Measurements from ENCODE around the gene HEMK1. TPM values are rescaled to one million over a fixed set of nuclear protein-coding genes. Genes with fewer than 3 reads are reported as not detected.

HEMK1 gene
- total and polyA plus RNA-seq, 9 donors, result 6.8 to 35.3 (median 23.8) TPM

- no peak for DNase-seq
- Histone ChIP-seq H3K4me3 (no peak overlapping the region), H3K27me3 (no peaks in the 10 kb centered on the region), H3K27ac (no peak overlapping the region), H3K36me3 (no peaks in the 10 kb centered on the region), H3K9me3 (no peaks in the 10 kb centered on the region), H3K4me1 (ENCODE audit: insufficient read depth) (peaks cover 13% of the 10 kb centered on the region)
- TF ChIP-seq EP300 (IDR thresholded peaks at IDR 0.05) (no peak), CTCF (IDR thresholded peaks at IDR 0.05) (no peak), POLR2A (IDR thresholded peaks at IDR 0.05) (no peak)
- 74 to 85% (median 79%) methylated on average over 5 of the region's 5 CpGs for WGBS, 3 donors
- intact Hi-C loops (cut with DNase I), result no loop called here
These were observed 1.4 kb downstream of the HEMK1 start for GRCh38 chr3:50570508-50571279.

GRCh38 chr3:50571486-50571885, 2.2 kb downstream of the HEMK1 start:
- H3K36me3 ChIP-seq, result no peaks in the 10 kb centered on the region
- WGBS, 3 donors, result 71 to 84% (median 79%) methylated on average over 4 of the region's 4 CpGs
- no peak for DNase-seq
- no peaks in the 10 kb centered on the region for H3K27me3 ChIP-seq
- H3K9me3 ChIP-seq, result no peaks in the 10 kb centered on the region
- TF ChIP-seq CTCF (IDR thresholded peaks at IDR 0.05), result no peak
- TF ChIP-seq EP300 (IDR thresholded peaks at IDR 0.05), result no peak
- no peak for TF ChIP-seq POLR2A (IDR thresholded peaks at IDR 0.05)
- peaks cover 13% of the 10 kb centered on the region for H3K4me1 ChIP-seq (ENCODE audit: insufficient read depth)
- H3K4me3 ChIP-seq, result no peak overlapping the region
- H3K27ac ChIP-seq, result no peak overlapping the region
- intact Hi-C loops (cut with DNase I), result no loop called here

- Histone ChIP-seq H3K9me3 (no peaks in the 10 kb centered on the region), H3K27me3 (no peaks in the 10 kb centered on the region), H3K4me1 (ENCODE audit: insufficient read depth) (peaks cover 8% of the 10 kb centered on the region), H3K27ac (peak overlapping the region in 1 of 2 donors; percentile 4), H3K4me3 (no peak overlapping the region), H3K36me3 (no peaks in the 10 kb centered on the region)
- peak; percentile 65 to 84 (median 79) for DNase-seq
- 0 to 20% (median 14%) methylated on average over 1 of the region's 1 CpG for WGBS, 3 donors
- TF ChIP-seq EP300 (IDR thresholded peaks at IDR 0.05) (no peak), CTCF (IDR thresholded peaks at IDR 0.05) (peak; percentile 69 to 95 (median 89))
- intact Hi-C loops (cut with DNase I), result loop anchor here (1.0 to 2.0 kb wide), 3 partner anchors 41 to 43 kb away; no protein-coding TSS in a partner anchor
These were observed 2.8 kb downstream of the HEMK1 start for GRCh38 chr3:50572158-50572557.

GRCh38 chr3:50572801-50573371, 3.6 kb downstream of the HEMK1 start:
- Histone ChIP-seq H3K4me1 (ENCODE audit: insufficient read depth) (peaks cover 7% of the 10 kb centered on the region), H3K36me3 (no peaks in the 10 kb centered on the region), H3K27ac (no peak overlapping the region), H3K9me3 (no peaks in the 10 kb centered on the region), H3K4me3 (no peak overlapping the region), H3K27me3 (no peaks in the 10 kb centered on the region)
- WGBS, 3 donors, result 77 to 84% (median 77%) methylated on average over 4 of the region's 4 CpGs
- intact Hi-C loops (cut with DNase I), result loop anchor here (1.0 to 2.0 kb wide), 3 partner anchors 40 to 42 kb away; no protein-coding TSS in a partner anchor
- TF ChIP-seq POLR2A (IDR thresholded peaks at IDR 0.05), result no peak
- TF ChIP-seq CTCF (IDR thresholded peaks at IDR 0.05), result no peak
- TF ChIP-seq EP300 (IDR thresholded peaks at IDR 0.05), result no peak
- DNase-seq, result no peak
